GM21447 (cell line): ENCODE results near the gene RUSC1.

Source experiments
- ATAC-seq: cut with Tn5 transposase; IDR thresholded peaks from one replicate; pipeline ENCODE4 v1.9.1; 2021; ENCODE audit not compliant: unreplicated experiment

The RUSC1 gene

GRCh38 chr1:155294520-155295182, 26.0 kb upstream of the RUSC1 start:
- no peak for ATAC-seq

GRCh38 chr1:155295183-155295941, 25.3 kb upstream of the RUSC1 start:
- no peak for ATAC-seq

GRCh38 chr1:155295942-155296267, 24.8 kb upstream of the RUSC1 start:
- ATAC-seq = no peak

GRCh38 chr1:155296661-155297060, 24.0 kb upstream of the RUSC1 start:
- ATAC-seq = no peak

GRCh38 chr1:155297384-155297783, 23.3 kb upstream of the RUSC1 start:
- ATAC-seq = no peak

- ATAC-seq = no peak
Observed at GRCh38 chr1:155300024-155300423, 20.7 kb upstream of the RUSC1 start.

GRCh38 chr1:155300553-155301329, 20.0 kb upstream of the RUSC1 start:
- ATAC-seq = no peak

- no peak for ATAC-seq
Observed at GRCh38 chr1:155301342-155301841, 19.3 kb upstream of the RUSC1 start, which contains the start of gene PKLR. TSS of gene PKLR (minus strand) at chr1:155301438. CDS start at chr1:155301395, 43 bp downstream.

- ATAC-seq = no peak
Observed at GRCh38 chr1:155304558-155305063, 16.1 kb upstream of the RUSC1 start.

GRCh38 chr1:155305881-155306391, 14.8 kb upstream of the RUSC1 start:
- ATAC-seq = no peak

- ATAC-seq = no peak
Observed at GRCh38 chr1:155307247-155307740, 13.4 kb upstream of the RUSC1 start.

GRCh38 chr1:155308493-155309422, 11.9 kb upstream of the RUSC1 start, which contains the start of gene FDPS:
TSS of gene FDPS (plus strand) at chr1:155308866. CDS start at chr1:155309790, 924 bp downstream.
- peak; percentile 94 for ATAC-seq

GRCh38 chr1:155309423-155310021, 11.2 kb upstream of the RUSC1 start:
- no peak for ATAC-seq

- no peak for ATAC-seq
Observed at GRCh38 chr1:155313261-155313660, 7.4 kb upstream of the RUSC1 start.

GRCh38 chr1:155316922-155317321, 3.8 kb upstream of the RUSC1 start:
- ATAC-seq = no peak

- no peak for ATAC-seq
Observed at GRCh38 chr1:155318082-155318481, 2.6 kb upstream of the RUSC1 start.

GRCh38 chr1:155319536-155319935, 1.2 kb upstream of the RUSC1 start:
- ATAC-seq = no peak

GRCh38 chr1:155320252-155320651, 442 bp upstream of the RUSC1 start:
- no peak for ATAC-seq
